AG08395 (cell line): ENCODE results near the gene AVPR1B.
"Not testable (repeated sequence)": the region's sequence is repeated elsewhere in the genome, so short reads cannot be mapped to it uniquely, and the experiment has no call there.

ENCODE experiments used
- DNase-seq: peaks from one replicate; pipeline ENCODE4 v3.0.0; 2012; ENCODE audit warnings: mixed read lengths, low spot score

The AVPR1B gene

GRCh38 chr1:206081856-206082255, 35.3 kb downstream of the AVPR1B start:
- DNase-seq: no peak

GRCh38 chr1:206080026-206080820, 37.0 kb downstream of the AVPR1B start:
- no peak for DNase-seq

GRCh38 chr1:206079135-206079534, 38.1 kb downstream of the AVPR1B start:
- DNase-seq: no peak

- peak; percentile 31 for DNase-seq
Observed at GRCh38 chr1:206075786-206076755, 41.1 kb downstream of the AVPR1B start.

GRCh38 chr1:206074839-206075238, 42.3 kb downstream of the AVPR1B start:
- no peak for DNase-seq

- no peak for DNase-seq
Observed at GRCh38 chr1:206070627-206071304, 46.4 kb downstream of the AVPR1B start.

GRCh38 chr1:206068314-206068713, 48.9 kb downstream of the AVPR1B start:
- no peak for DNase-seq

- DNase-seq: no peak
Observed at GRCh38 chr1:206067486-206068227, 49.5 kb downstream of the AVPR1B start.

- no peak for DNase-seq
Observed at GRCh38 chr1:206066479-206067171, 50.6 kb downstream of the AVPR1B start.

GRCh38 chr1:206065547-206066145, 51.5 kb downstream of the AVPR1B start:
- DNase-seq: no peak

- DNase-seq: not testable (repeated sequence)
Observed at GRCh38 chr1:206064501-206064900, 52.7 kb downstream of the AVPR1B start.

- DNase-seq: not testable (repeated sequence)
Observed at GRCh38 chr1:206064001-206064400, 53.2 kb downstream of the AVPR1B start.

- DNase-seq: no peak
Observed at GRCh38 chr1:206062464-206062863, 54.7 kb downstream of the AVPR1B start.

GRCh38 chr1:206060844-206061243, 56.3 kb downstream of the AVPR1B start:
- no peak for DNase-seq
